Calu3 (cell line): Measurements from ENCODE around the gene CHMP2A. TPM values are rescaled to one million over a fixed set of nuclear protein-coding genes. Genes with fewer than 3 reads are reported as not detected.
A peak's percentile ranks its signal among the peaks of the same experiment; 100 is the strongest.

Source experiments
- BruUV-seq: library from RNA; stranded (reverse); fragments of 400-500 nt; replicated peaks from 2 replicates; lab custom pipeline; 2021; lab: Mats Ljungman, UMichigan
- CTCF ChIA-PET: fragments of 300-600 bp; sonication (Branson Sonifier 250); formaldehyde crosslinking; loops from one replicate; lab custom pipeline; 2022; ENCODE audit warnings: antibody characterized with exemption; lab: Charles Lee
- DNase-seq: peaks from one replicate; pipeline ENCODE4 v3.0.0; 2022
- H3K27ac Mint-ChIP-seq: one replicate; pipeline ENCODE4 v1.8.0; 2022; ENCODE audit warnings: mixed read lengths; ENCODE audit not compliant: unreplicated experiment
- H3K27me3 Mint-ChIP-seq: one replicate; pipeline ENCODE4 v1.8.0; 2022; ENCODE audit warnings: mixed read lengths; ENCODE audit not compliant: unreplicated experiment
- H3K36me3 Mint-ChIP-seq: one replicate; pipeline ENCODE4 v1.8.0; 2022; ENCODE audit warnings: mild to moderate bottlenecking, moderate library complexity, mixed read lengths; ENCODE audit not compliant: insufficient read depth, unreplicated experiment
- H3K4me1 Mint-ChIP-seq: one replicate; pipeline ENCODE4 v1.8.0; 2022; ENCODE audit warnings: mild to moderate bottlenecking, low read depth, mixed read lengths; ENCODE audit not compliant: unreplicated experiment
- H3K4me3 Mint-ChIP-seq: one replicate; pipeline ENCODE4 v1.8.0; 2022; ENCODE audit warnings: mild to moderate bottlenecking, low read depth, moderate library complexity, mixed read lengths; ENCODE audit not compliant: unreplicated experiment
- H3K9me3 Mint-ChIP-seq: one replicate; pipeline ENCODE4 v1.8.0; 2022; ENCODE audit warnings: low read depth, mixed read lengths; ENCODE audit not compliant: unreplicated experiment
- intact Hi-C: fragments of 100-400 bp; cut with micrococcal nuclease; formaldehyde crosslinking; loops from one replicate; pipeline ENCODE4 v1.10.0; 2022; ENCODE audit not compliant: unreplicated experiment
- total RNA-seq: library from RNA; stranded (reverse); gene quantifications from 2 replicates; pipeline ENCODE4 v1.2.3, GENCODE V29; 2022
- TF ChIP-seq, protein P1 (sequence below): fragments of 200-600 bp; IDR thresholded peaks from one replicate; pipeline ENCODE4 v1.8.0; 2022; ENCODE audit warnings: antibody characterized with exemption; ENCODE audit not compliant: unreplicated experiment

The CHMP2A gene
- total RNA-seq, 1 experiment from 2014 or later, result 168 TPM

- DNase-seq, result peak; percentile 94
- Mint-ChIP-seq H3K27me3 (no peaks in the 10 kb centered on the region), H3K4me1 (peaks cover 34% of the 10 kb centered on the region), H3K27ac (peak within 1 kb of the TSS; percentile 75), H3K9me3 (no peaks in the 10 kb centered on the region), H3K4me3 (peak within 1 kb of the TSS; percentile 88), H3K36me3 (peaks cover 59% of the 10 kb centered on the region)
- TSS peak; percentile 23 for BruUV-seq
- intact Hi-C loops, result no loop called here
- TF ChIP-seq, protein P1, sequence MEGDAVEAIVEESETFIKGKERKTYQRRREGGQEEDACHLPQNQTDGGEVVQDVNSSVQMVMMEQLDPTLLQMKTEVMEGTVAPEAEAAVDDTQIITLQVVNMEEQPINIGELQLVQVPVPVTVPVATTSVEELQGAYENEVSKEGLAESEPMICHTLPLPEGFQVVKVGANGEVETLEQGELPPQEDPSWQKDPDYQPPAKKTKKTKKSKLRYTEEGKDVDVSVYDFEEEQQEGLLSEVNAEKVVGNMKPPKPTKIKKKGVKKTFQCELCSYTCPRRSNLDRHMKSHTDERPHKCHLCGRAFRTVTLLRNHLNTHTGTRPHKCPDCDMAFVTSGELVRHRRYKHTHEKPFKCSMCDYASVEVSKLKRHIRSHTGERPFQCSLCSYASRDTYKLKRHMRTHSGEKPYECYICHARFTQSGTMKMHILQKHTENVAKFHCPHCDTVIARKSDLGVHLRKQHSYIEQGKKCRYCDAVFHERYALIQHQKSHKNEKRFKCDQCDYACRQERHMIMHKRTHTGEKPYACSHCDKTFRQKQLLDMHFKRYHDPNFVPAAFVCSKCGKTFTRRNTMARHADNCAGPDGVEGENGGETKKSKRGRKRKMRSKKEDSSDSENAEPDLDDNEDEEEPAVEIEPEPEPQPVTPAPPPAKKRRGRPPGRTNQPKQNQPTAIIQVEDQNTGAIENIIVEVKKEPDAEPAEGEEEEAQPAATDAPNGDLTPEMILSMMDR, result peak; percentile 75
- CTCF ChIA-PET, result interaction anchor here (0.8 to 3.5 kb wide), 14 partner anchors 10 to 669 kb away, joined by 3 to 28 read pairs (median 6); partner anchors contain the start of genes CHMP2A, RPS5, TRIM28 and UBE2M
These were observed 35.3 kb downstream of the CHMP2A start, which contains the start of gene ZBTB45 for GRCh38 chr19:58519355-58520256. TSS of gene ZBTB45 (minus strand) at chr19:58519810. CDS start at chr19:58517673, 2,137 bp downstream.

GRCh38 chr19:58519087-58519354 lies 35.9 kb downstream of the CHMP2A start:
- no peaks in the 10 kb centered on the region for H3K27me3 Mint-ChIP-seq
- intact Hi-C loops, result no loop called here

DNA sequence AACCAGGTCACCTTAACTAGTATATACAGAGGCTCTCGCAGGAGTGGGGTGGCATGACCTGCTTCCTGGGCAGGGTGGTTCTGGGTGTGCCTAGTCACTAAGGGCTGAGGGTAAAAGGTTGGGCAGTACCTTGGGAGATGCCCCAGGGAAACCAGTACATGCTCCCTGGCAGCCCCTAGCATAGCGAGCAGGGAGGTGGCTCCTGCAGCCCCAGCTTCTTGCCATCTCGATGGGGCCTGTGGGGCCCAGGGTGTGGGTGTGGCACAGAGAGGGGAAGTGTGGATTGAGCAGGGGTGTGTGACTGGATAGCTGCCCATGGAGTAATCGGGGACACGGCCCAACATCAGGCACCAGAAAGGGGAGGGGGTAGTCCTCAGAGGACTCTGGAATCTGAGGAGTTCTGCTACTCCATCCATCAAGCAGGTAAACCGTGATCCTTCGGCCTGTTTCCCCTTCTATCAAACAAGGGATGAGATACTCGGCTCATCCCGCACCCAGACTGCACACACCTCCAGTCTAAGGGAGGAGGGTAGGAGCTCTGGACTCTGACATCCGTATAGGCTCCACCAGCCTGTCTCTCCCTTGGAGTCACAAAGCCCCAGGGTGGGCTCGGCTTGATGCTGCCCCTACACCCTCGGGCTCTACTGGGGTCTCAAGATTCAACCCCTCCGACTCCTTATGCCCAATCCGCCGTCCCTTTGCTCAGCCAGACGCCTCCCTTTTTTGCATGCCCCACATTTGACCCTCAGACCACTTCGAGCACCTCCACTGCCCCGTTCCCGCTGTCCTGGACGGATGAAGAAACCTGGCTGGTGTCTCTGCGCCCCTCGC lies 36.4 kb downstream of the CHMP2A start:
- peak; percentile 23 for DNase-seq
- H3K36me3 Mint-ChIP-seq, result peaks cover 70% of the 10 kb centered on the region
- H3K4me3 Mint-ChIP-seq, result peak overlapping the region; percentile 88
- peaks cover 41% of the 10 kb centered on the region for H3K4me1 Mint-ChIP-seq
- H3K9me3 Mint-ChIP-seq, result no peaks in the 10 kb centered on the region
- TF ChIP-seq, protein P1, result no peak
- intact Hi-C loops, result no loop called here
- CTCF ChIA-PET, result interaction anchor here (0.5 to 3.5 kb wide), 8 partner anchors 12 to 156 kb away, joined by 3 to 28 read pairs (median 6); partner anchors contain the start of genes CHMP2A, TRIM28, ZNF446 and ZNF497
- no peaks in the 10 kb centered on the region for H3K27me3 Mint-ChIP-seq
- BruUV-seq, result no TSS peak
- H3K27ac Mint-ChIP-seq, result peak overlapping the region; percentile 75

More at GRCh38 chr19:58519087-58519354, 35.9 kb downstream of the CHMP2A start:
- no peaks in the 10 kb centered on the region for H3K9me3 Mint-ChIP-seq
- peaks cover 65% of the 10 kb centered on the region for H3K36me3 Mint-ChIP-seq
- no TSS peak for BruUV-seq
- CTCF ChIA-PET, result interaction anchor here (1.0 to 3.5 kb wide), 6 partner anchors 25 to 156 kb away, joined by 3 to 28 read pairs (median 6); partner anchors contain the start of genes CHMP2A, TRIM28, ZNF446 and ZNF497
- peak; percentile 81 for DNase-seq
- H3K27ac Mint-ChIP-seq, result peak overlapping the region; percentile 75
- peak overlapping the region; percentile 88 for H3K4me3 Mint-ChIP-seq
- TF ChIP-seq, protein P1, result no peak
- peaks cover 36% of the 10 kb centered on the region for H3K4me1 Mint-ChIP-seq
